IMR-90 (cell line): ENCODE data around the gene PCNX4. TPM values are rescaled to one million over a fixed set of nuclear protein-coding genes. Genes with fewer than 3 reads are reported as not detected.

Experiments
- ATAC-seq: fragments of 200-7000 bp; cut with Tn5 transposase; 2 replicates; pipeline ENCODE4 v1.9.1; 2020; ENCODE audit warnings: low read depth, mild to moderate bottlenecking, moderate library complexity
- BruUV-seq: library from RNA; stranded (reverse); fragments of 400-500 nt; replicated peaks from 2 replicates; lab custom pipeline; 2021; lab: Mats Ljungman, UMichigan
- CTCF ChIA-PET: fragments of 300-600 bp; formaldehyde crosslinking; extraction: SDS; loops from one replicate; lab custom pipeline; 2021; ENCODE audit warnings: antibody characterized with exemption; lab: Yijun Ruan, JAX
- POLR2A ChIA-PET: fragments of 300-600 bp; sonication (Branson Sonifier 250); formaldehyde crosslinking; loops from one replicate; lab custom pipeline; 2022; ENCODE audit warnings: antibody characterized with exemption; ENCODE audit not compliant: unreplicated experiment; lab: Charles Lee
- DNase-seq: peaks from one replicate; pipeline ENCODE4 v3.0.0; 2013
- H2AFZ ChIP-seq: replicated peaks from 2 replicates; pipeline ENCODE3; 2013; ENCODE audit warnings: low read length, mild to moderate bottlenecking; ENCODE audit not compliant: poor library complexity
- H2AK5ac ChIP-seq: 2 replicates; pipeline ENCODE4 v1.6.1; 2013; ENCODE audit warnings: low read depth, low read length, inconsistent platforms
- H2AK9ac ChIP-seq: replicated peaks from 2 replicates; pipeline ENCODE3; 2013; ENCODE audit warnings: mild to moderate bottlenecking, low read depth, low read length, moderate library complexity; ENCODE audit not compliant: poor library complexity
- H2BK120ac ChIP-seq: 2 replicates; pipeline ENCODE4 v1.6.1; 2013; ENCODE audit warnings: low read depth, low read length, inconsistent platforms
- H2BK15ac ChIP-seq: 3 replicates; pipeline ENCODE4 v1.6.1; 2013; ENCODE audit warnings: low read depth, low read length, inconsistent platforms
- H2BK20ac ChIP-seq: 2 replicates; pipeline ENCODE4 v1.6.1; 2013; ENCODE audit warnings: low read depth, mild to moderate bottlenecking, inconsistent platforms, low read length, moderate library complexity
- H2BK5ac ChIP-seq: 2 replicates; pipeline ENCODE4 v1.6.1; 2013; ENCODE audit warnings: mild to moderate bottlenecking, low read depth, low read length, inconsistent platforms; ENCODE audit not compliant: poor library complexity, severe bottlenecking
- H3K14ac ChIP-seq: replicated peaks from 2 replicates; pipeline ENCODE4 v1.6.1; 2013; ENCODE audit warnings: low read depth, low read length, inconsistent platforms
- H3K18ac ChIP-seq: 2 replicates; pipeline ENCODE4 v1.6.1; 2013; ENCODE audit warnings: low read depth, low read length, control low read depth
- H3K23ac ChIP-seq: 2 replicates; pipeline ENCODE4 v1.6.1; 2013; ENCODE audit warnings: low read depth, low read length, inconsistent platforms
- H3K27ac ChIP-seq: 2 replicates; pipeline ENCODE4 v1.5.1; 2013; ENCODE audit warnings: mild to moderate bottlenecking, control low read depth, low read length; ENCODE audit not compliant: insufficient read depth
- H3K27me3 ChIP-seq: 2 replicates; pipeline ENCODE4 v1.6.1; 2013; ENCODE audit warnings: low read length; ENCODE audit not compliant: control insufficient read depth, insufficient read depth
- H3K36me3 ChIP-seq: 2 replicates; pipeline ENCODE4 v1.6.1; 2013; ENCODE audit warnings: low read length, mixed read lengths; ENCODE audit not compliant: control insufficient read depth, insufficient read depth
- H3K4ac ChIP-seq: 2 replicates; pipeline ENCODE4 v1.6.1; 2013; ENCODE audit warnings: low read depth, low read length, inconsistent platforms
- H3K4me1 ChIP-seq: 2 replicates; pipeline ENCODE4 v1.6.1; 2013; ENCODE audit warnings: low read length, mixed read lengths; ENCODE audit not compliant: control insufficient read depth, insufficient read depth
- H3K4me2 ChIP-seq: 2 replicates; pipeline ENCODE4 v1.6.1; 2013; ENCODE audit warnings: low read depth, mild to moderate bottlenecking, control low read depth, low read length, moderate library complexity
- H3K4me3 ChIP-seq: 2 replicates; pipeline ENCODE4 v1.5.1; 2013; ENCODE audit warnings: low read depth, mild to moderate bottlenecking, control low read depth, low read length, moderate library complexity; ENCODE audit not compliant: insufficient read depth
- H3K56ac ChIP-seq: 2 replicates; pipeline ENCODE4 v1.6.1; 2013; ENCODE audit warnings: low read length, inconsistent platforms; ENCODE audit not compliant: insufficient read depth; ENCODE audit errors: extremely low read depth
- H3K79me1 ChIP-seq, 2 experiments: 2 replicates each; pipeline ENCODE4 v1.6.1; 2013; ENCODE audit warnings: low read length in 2 of 2, inconsistent platforms in 1 of 2, low read depth in 1 of 2
- H3K9ac ChIP-seq: 2 replicates; pipeline ENCODE4 v1.6.1; 2013; ENCODE audit warnings: low read depth, low read length, control low read depth
- H3K9me1 ChIP-seq: 2 replicates; pipeline ENCODE4 v1.6.1; 2013; ENCODE audit warnings: low read length, inconsistent platforms; ENCODE audit not compliant: insufficient read depth
- H3K9me3 ChIP-seq: 2 replicates; pipeline ENCODE4 v1.6.1; 2013; ENCODE audit warnings: low read length; ENCODE audit not compliant: control insufficient read depth, insufficient read depth
- H4K20me1 ChIP-seq: 2 replicates; pipeline ENCODE4 v1.6.1; 2013; ENCODE audit warnings: low read length, inconsistent platforms; ENCODE audit not compliant: insufficient read depth
- H4K5ac ChIP-seq: 2 replicates; pipeline ENCODE4 v1.6.1; 2013; ENCODE audit warnings: mild to moderate bottlenecking, low read depth, low read length, control low read depth
- H4K8ac ChIP-seq, 2 experiments: 2 replicates each; pipeline ENCODE4 v1.6.1; 2013; ENCODE audit warnings: low read depth in 2 of 2, low read length in 2 of 2, control low read depth in 1 of 2, inconsistent platforms in 1 of 2
- H4K91ac ChIP-seq: 2 replicates; pipeline ENCODE4 v1.6.1; 2013; ENCODE audit warnings: low read depth, low read length, inconsistent platforms; ENCODE audit not compliant: insufficient read depth
- CEBPB ChIP-seq: IDR thresholded peaks from 2 replicates; pipeline ENCODE4 v1.6.1; 2012; ENCODE audit warnings: low read depth, low read length, improper control_type of control experiment
- FOS ChIP-seq: fragments of 150-350 bp; IDR thresholded peaks from 2 replicates; pipeline ENCODE4 v1.6.1; 2016; ENCODE audit warnings: low read depth, low read length
- MAFK ChIP-seq: IDR thresholded peaks from 2 replicates; pipeline ENCODE4 v1.6.1; 2012; ENCODE audit warnings: low read depth, low read length, improper control_type of control experiment
- RCOR1 ChIP-seq: IDR thresholded peaks from 2 replicates; pipeline ENCODE4 v1.6.1; 2012; ENCODE audit warnings: mild to moderate bottlenecking, low read length, improper control_type of control experiment; ENCODE audit not compliant: insufficient replicate concordance
- WGBS, 2 experiments: methylation state at CpG; one replicate each; pipeline versions ENCODE4 v1.1.5 to v1.1.7; 2013; ENCODE audit warnings: missing lambda C conversion rate in 2 of 2; ENCODE audit not compliant: insufficient read length in 1 of 2; ENCODE audit errors: extremely low coverage in 2 of 2; 5-methylcytosine and 5-hydroxymethylcytosine counted together
- dilution Hi-C: fragments of 300-500 bp; cut with HindIII; formaldehyde crosslinking; loops from one replicate; pipeline ENCODE4 v1.14.3; 2018; ENCODE audit warnings: low sequenced_read_pairs; ENCODE audit not compliant: unreplicated experiment
- in situ Hi-C: fragments of 300-500 bp; cut with MboI; formaldehyde crosslinking; loops from 3 replicates; pipeline ENCODE4 v1.14.3; 2019; ENCODE audit warnings: low sequenced_read_pairs, inconsistent platforms, mixed read lengths
- intact Hi-C: fragments of 100-400 bp; cut with micrococcal nuclease; formaldehyde crosslinking; loops from 2 replicates; pipeline ENCODE4 v1.10.0; 2022
- polyA plus RNA-seq, 3 experiments: library from polyadenylated mRNA; depleted of rRNA; stranded (reverse); fragments of >200 nt; gene quantifications; 2 replicates each; pipeline ENCODE4 v1.2.3, GENCODE V29; 2012; ENCODE audit warnings: low replicate concordance in 1 of 3
- total RNA-seq: library from RNA; depleted of rRNA; stranded (reverse); fragments of >200 nt; gene quantifications from 2 replicates; pipeline ENCODE4 v1.2.3, GENCODE V29; 2012
- TF ChIP-seq, protein P1 (sequence below): fragments of 150-350 bp; IDR thresholded peaks from 2 replicates; pipeline ENCODE4 v1.6.1; 2017; ENCODE audit warnings: mild to moderate bottlenecking, antibody characterized with exemption, low read length, low read depth
- TF ChIP-seq, protein P2 (sequence below): conservative IDR thresholded peaks from 2 replicates; pipeline ENCODE4 v1.5.1; 2012; ENCODE audit warnings: mild to moderate bottlenecking, low read depth, low read length, improper control_type of control experiment
- TF ChIP-seq, protein P3 (sequence below): fragments of 150-350 bp; IDR thresholded peaks from 2 replicates; pipeline ENCODE4 v1.6.1; 2016; ENCODE audit warnings: low read depth, mild to moderate bottlenecking, low read length, moderate library complexity, borderline replicate concordance

The PCNX4 gene
- total and polyA plus RNA-seq, 2 of the 4 experiments (the other 2 are of a cell fraction) = 55.4 to 128 TPM

DNA sequence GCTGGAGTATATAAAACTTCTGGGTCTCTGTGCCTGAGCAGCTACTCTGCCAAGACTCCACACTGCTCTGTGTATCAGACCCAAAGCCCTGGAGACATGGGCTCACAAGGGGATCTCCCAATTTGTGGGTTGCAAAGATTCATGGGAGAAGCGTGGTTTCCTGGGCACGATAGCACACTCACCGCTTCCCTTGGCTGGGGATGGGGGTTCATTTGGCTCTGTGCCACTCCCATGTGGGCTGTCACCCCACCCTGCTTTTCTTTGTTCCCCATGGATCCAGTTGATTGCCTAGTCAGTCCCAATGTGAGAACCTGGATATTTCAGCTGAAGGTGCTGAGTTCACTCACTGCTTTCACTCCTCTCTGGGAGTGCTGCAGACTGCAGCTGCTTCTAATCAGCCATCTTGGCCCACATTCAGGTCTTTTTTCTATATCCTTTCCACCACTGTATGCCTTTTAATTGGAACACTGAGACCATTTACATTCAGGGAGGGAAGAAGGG, 40.0 kb upstream of the PCNX4 start:
- Histone ChIP-seq H2BK20ac (no peak overlapping the region), H4K8ac (no peak overlapping the region), H3K18ac (no peak overlapping the region), H3K79me1 (no peaks in the 10 kb centered on the region), H3K14ac (no peak overlapping the region), H3K27ac (no peak overlapping the region), H2AK9ac (no peak overlapping the region), H4K91ac (no peak overlapping the region), H2AK5ac (no peak overlapping the region), H3K23ac (no peak overlapping the region), H3K4me1 (no peaks in the 10 kb centered on the region), H3K36me3 (no peaks in the 10 kb centered on the region), H3K9me3 (no peaks in the 10 kb centered on the region), H4K5ac (no peak overlapping the region), H3K27me3 (no peaks in the 10 kb centered on the region; the same call in 1 of the 2 replicates), H3K9me1 (no peaks in the 10 kb centered on the region), H3K4me2 (peak overlapping the region; percentile 70; the same call in 1 of the 2 replicates), H3K4me3 (no peak overlapping the region), H4K20me1 (no peaks in the 10 kb centered on the region), H2AFZ (peak overlapping the region; percentile 57), H3K4ac (no peak overlapping the region), H2BK5ac (no peak overlapping the region), H2BK15ac (no peak overlapping the region), H2BK120ac (no peak overlapping the region), H3K56ac (no peak overlapping the region), H3K9ac (no peak overlapping the region)
- in situ Hi-C loops = loop anchor here (25.0 kb wide), 1 partner anchor 511 kb away; no protein-coding TSS in a partner anchor
- CTCF ChIA-PET = no interaction called here
- no peak; the same call in 1 of the 2 replicates for ATAC-seq
- TF ChIP-seq, protein P1, sequence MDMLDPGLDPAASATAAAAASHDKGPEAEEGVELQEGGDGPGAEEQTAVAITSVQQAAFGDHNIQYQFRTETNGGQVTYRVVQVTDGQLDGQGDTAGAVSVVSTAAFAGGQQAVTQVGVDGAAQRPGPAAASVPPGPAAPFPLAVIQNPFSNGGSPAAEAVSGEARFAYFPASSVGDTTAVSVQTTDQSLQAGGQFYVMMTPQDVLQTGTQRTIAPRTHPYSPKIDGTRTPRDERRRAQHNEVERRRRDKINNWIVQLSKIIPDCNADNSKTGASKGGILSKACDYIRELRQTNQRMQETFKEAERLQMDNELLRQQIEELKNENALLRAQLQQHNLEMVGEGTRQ = no peak
- no peak for TF ChIP-seq CEBPB
- no peak for TF ChIP-seq MAFK
- TF ChIP-seq RCOR1 = no peak
- TF ChIP-seq, protein P2, sequence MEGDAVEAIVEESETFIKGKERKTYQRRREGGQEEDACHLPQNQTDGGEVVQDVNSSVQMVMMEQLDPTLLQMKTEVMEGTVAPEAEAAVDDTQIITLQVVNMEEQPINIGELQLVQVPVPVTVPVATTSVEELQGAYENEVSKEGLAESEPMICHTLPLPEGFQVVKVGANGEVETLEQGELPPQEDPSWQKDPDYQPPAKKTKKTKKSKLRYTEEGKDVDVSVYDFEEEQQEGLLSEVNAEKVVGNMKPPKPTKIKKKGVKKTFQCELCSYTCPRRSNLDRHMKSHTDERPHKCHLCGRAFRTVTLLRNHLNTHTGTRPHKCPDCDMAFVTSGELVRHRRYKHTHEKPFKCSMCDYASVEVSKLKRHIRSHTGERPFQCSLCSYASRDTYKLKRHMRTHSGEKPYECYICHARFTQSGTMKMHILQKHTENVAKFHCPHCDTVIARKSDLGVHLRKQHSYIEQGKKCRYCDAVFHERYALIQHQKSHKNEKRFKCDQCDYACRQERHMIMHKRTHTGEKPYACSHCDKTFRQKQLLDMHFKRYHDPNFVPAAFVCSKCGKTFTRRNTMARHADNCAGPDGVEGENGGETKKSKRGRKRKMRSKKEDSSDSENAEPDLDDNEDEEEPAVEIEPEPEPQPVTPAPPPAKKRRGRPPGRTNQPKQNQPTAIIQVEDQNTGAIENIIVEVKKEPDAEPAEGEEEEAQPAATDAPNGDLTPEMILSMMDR = no peak
- TF ChIP-seq, protein P3, sequence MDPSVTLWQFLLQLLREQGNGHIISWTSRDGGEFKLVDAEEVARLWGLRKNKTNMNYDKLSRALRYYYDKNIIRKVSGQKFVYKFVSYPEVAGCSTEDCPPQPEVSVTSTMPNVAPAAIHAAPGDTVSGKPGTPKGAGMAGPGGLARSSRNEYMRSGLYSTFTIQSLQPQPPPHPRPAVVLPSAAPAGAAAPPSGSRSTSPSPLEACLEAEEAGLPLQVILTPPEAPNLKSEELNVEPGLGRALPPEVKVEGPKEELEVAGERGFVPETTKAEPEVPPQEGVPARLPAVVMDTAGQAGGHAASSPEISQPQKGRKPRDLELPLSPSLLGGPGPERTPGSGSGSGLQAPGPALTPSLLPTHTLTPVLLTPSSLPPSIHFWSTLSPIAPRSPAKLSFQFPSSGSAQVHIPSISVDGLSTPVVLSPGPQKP = no peak
- no peak for TF ChIP-seq FOS
- WGBS, 2 experiments = no CpG with 5 or more reads among the region's 3 CpGs
- intact Hi-C loops = no loop called here
- POLR2A ChIA-PET = no interaction called here
- peak; percentile 0 for DNase-seq
- no TSS peak for BruUV-seq
- dilution Hi-C loops = no loop called here
